Measurements from ENCODE around the gene ABTB2.

The ABTB2 gene

DNA sequence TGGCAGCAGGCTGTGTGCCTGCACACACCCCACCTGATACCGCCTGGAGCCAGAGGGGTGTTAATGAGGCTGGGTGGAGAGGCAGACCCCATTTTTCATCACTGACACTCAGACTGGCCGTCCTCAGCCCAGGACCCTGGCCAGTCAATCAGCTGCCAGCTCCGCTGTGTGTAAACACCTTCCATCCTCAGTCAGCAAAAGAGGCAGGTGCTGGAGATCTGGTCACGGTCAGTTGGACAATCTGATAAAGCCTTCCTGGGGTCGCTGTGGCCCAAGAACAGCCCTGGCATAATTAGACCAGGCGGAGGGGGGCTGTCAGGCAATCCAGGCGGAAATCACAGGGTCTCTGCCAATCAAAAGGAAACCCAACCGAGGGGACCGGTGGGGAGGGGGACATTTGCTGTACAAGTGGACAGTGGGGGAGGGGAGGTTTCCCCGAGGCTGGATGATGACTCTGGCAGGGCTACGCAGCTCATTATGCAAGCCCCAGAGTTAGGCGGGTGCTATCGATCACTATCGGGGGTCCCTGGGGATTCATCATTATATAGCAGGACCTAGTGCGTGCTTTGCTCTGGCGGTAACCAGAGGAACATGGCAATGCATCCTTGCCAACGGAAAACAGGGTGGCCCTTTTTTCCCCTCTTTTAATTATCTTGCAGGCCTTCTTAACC, 72.9 kb downstream of the ABTB2 start:
- TF ChIP-seq, protein P1, sequence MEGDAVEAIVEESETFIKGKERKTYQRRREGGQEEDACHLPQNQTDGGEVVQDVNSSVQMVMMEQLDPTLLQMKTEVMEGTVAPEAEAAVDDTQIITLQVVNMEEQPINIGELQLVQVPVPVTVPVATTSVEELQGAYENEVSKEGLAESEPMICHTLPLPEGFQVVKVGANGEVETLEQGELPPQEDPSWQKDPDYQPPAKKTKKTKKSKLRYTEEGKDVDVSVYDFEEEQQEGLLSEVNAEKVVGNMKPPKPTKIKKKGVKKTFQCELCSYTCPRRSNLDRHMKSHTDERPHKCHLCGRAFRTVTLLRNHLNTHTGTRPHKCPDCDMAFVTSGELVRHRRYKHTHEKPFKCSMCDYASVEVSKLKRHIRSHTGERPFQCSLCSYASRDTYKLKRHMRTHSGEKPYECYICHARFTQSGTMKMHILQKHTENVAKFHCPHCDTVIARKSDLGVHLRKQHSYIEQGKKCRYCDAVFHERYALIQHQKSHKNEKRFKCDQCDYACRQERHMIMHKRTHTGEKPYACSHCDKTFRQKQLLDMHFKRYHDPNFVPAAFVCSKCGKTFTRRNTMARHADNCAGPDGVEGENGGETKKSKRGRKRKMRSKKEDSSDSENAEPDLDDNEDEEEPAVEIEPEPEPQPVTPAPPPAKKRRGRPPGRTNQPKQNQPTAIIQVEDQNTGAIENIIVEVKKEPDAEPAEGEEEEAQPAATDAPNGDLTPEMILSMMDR (conservative IDR thresholded peaks at IDR 0.05; ENCODE audit: low read depth) = no peak
- CTCF ChIA-PET = no interaction called here
- H3K27ac ChIP-seq = no peak overlapping the region
- DNase-seq (ENCODE audit: low spot score) = no peak
- POLR2A ChIA-PET (ENCODE audit: low non-redundant PET) = no interaction called here

DNA sequence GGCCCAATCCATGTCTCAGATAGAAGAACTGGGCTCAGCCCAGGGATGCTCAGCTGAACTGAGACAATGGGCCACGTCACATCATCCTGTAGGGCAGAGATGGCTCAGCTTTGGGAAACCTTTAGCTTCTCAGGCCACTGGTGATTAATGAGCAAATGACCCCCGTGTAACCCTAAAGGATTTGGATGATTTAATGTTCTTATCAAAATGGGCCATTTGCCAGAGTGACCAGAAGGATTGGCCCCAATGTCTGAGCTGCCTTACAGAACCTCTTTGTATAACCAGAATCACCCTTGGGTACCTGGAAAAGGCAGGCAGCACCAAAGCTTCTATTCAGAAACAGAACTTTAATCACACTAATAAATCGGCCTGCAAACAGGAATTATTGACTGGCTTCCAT, 73.7 kb downstream of the ABTB2 start:
- CTCF ChIA-PET = no interaction called here

DNA sequence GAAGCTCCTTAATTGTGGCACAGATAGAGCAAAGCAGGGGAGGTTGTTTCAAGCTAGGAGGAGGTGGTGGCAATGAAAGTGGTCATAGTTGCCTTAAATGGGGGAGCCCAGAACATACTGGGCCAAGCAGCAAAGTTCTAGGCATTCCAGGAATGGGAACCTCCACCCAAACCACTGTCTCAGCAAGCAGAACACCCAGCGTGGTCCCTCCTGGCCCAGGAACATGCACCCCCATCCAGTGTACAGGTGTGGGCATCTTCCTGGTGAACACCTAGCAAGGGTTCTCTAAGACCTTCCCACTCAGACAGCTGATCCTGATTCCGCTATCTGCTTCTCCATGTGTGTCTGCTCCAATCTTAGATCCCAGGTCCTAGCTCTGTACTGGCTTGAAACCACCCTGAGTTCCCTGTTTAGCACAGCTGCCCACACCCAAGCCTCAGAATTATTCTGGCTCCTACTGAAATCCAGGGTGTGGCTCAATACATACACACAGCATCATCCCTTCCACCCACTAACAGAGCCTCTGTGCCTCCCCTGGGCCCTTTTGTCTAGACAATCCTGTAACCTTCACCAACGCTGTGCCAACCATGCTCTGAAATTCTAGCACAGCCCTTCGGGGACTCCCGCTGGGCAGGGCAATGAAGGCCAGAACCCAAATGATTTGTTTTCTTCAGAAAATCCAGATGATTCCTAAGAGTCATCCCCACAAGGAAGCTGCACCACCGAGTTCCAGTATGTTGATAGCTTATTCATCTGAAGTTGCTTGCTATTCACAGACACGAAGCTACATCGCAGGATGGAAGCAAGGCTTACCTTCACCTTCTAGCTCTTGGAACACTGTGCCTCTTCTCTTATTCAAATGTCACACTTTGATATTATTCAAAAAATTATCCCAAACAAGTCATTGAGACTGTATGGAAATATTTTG, 76.6 kb downstream of the ABTB2 start:
- CTCF ChIA-PET = interaction anchor here (0.5 to 0.6 kb wide), 3 partner anchors 34 to 1269 kb away, joined by 3 to 4 read pairs (median 3); no protein-coding TSS in a partner anchor
- POLR2A ChIA-PET (ENCODE audit: low non-redundant PET) = interaction anchor here (0.5 kb wide), 1 partner anchor 85 kb away, joined by 4 read pairs; no protein-coding TSS in a partner anchor
- TF ChIP-seq, protein P1 (conservative IDR thresholded peaks at IDR 0.05; ENCODE audit: low read depth) = no peak
- no peak overlapping the region for H3K27ac ChIP-seq
- no peak for DNase-seq (ENCODE audit: low spot score)

More for the DNA sequence above, 73.7 kb downstream of the ABTB2 start:
- H3K27ac ChIP-seq = no peak overlapping the region
- TF ChIP-seq, protein P1 (conservative IDR thresholded peaks at IDR 0.05; ENCODE audit: low read depth) = no peak
- DNase-seq (ENCODE audit: low spot score) = no peak
- POLR2A ChIA-PET (ENCODE audit: low non-redundant PET) = no interaction called here

DNA sequence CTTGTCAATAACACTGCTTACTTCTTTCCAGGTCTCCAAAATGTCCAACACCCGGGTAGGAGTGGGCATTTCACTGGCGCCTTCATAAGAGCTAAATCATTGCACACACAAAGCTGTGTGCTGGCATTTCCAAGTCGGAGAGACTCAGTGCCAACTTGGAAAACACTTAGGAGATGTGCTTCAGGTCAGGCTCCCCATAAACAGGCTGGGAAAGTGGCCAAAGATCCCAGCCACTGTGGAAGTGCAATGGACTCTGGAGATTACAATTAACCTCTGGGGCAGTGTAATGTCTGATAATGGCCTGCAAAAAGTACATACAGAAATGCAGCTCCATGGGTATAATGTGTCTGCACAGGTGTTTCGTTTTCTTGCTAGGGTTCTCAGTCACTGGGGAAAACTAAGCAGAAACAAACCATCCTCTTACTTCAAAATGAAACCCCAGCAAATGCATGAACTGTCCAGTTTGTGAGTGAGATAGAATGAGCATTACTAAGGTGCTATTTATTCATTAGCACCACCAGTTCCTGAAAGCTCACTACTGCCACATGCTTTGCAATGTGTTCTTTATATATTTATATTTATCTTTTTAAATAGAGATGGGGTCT, 79.0 kb downstream of the ABTB2 start:
- TF ChIP-seq, protein P1 (conservative IDR thresholded peaks at IDR 0.05; ENCODE audit: low read depth) = no peak
- H3K27ac ChIP-seq = no peak overlapping the region
- CTCF ChIA-PET = interaction anchor here (0.8 kb wide), 1 partner anchor 615 kb away, joined by 9 read pairs; no protein-coding TSS in a partner anchor
- POLR2A ChIA-PET (ENCODE audit: low non-redundant PET) = no interaction called here
- no peak for DNase-seq (ENCODE audit: low spot score)

DNA sequence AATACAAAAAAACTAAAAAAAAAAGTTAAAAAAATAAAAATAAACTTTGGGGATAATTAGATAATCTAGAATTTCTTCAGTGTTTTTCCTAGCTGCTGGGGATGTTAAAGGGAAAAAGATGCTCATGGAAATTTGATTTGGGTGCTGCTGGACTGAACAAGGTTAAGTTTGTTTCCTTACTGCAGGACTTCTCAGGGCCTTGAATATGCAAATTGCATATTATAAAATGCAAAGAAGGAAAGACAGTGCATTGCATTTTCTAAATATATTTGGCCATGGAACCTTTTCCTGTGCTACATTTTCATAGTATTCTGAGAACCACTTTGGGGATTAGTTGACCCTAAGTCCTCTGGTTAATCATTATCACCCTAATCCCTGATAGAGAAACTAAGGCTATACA, 79.6 kb downstream of the ABTB2 start:
- CTCF ChIA-PET = no interaction called here

More for the DNA sequence above, 79.6 kb downstream of the ABTB2 start:
- H3K27ac ChIP-seq = no peak overlapping the region
- DNase-seq (ENCODE audit: low spot score) = no peak
- TF ChIP-seq, protein P1 (conservative IDR thresholded peaks at IDR 0.05; ENCODE audit: low read depth) = no peak
- POLR2A ChIA-PET (ENCODE audit: low non-redundant PET) = no interaction called here
